Measurements from ENCODE around the gene RNF43.

GRCh38 chr17:58436245-58436644 lies 18.9 kb upstream of the RNF43 start:
- TF ChIP-seq POLR2AphosphoS5 (IDR thresholded peaks at IDR 0.05; ENCODE audit: low read depth, low read length) (no peak), REST (IDR thresholded peaks at IDR 0.05; ENCODE audit: insufficient read depth in 1 of 2, low read depth in 2 of 2, low read length in 2 of 2) (no peak), TAF1 (IDR thresholded peaks at IDR 0.05; ENCODE audit: borderline replicate concordance, insufficient read depth, low read length) (no peak), SIN3A (IDR thresholded peaks at IDR 0.05; ENCODE audit: borderline replicate concordance, insufficient read depth, low read length) (no peak), FOXP2 (optimal IDR thresholded peaks at IDR 0.05; ENCODE audit: borderline replicate concordance, extremely low read depth, extremely low read length, insufficient read depth) (no peak)

Measured in PFSK-1 (cell line).